Astrocyte (in vitro differentiated cells and primary cell): ENCODE results near the gene SEC24D. TPM values are rescaled to one million over a fixed set of nuclear protein-coding genes. Genes with fewer than 3 reads are reported as not detected.
"Not testable (repeated sequence)": the region's sequence is repeated elsewhere in the genome, so short reads cannot be mapped to it uniquely, and the experiment has no call there.

Experiments
- DNase-seq: peaks from one replicate; pipeline ENCODE4 v3.0.0-alpha.2; 2010; ENCODE audit warnings: low read depth
- FAIRE-seq: peaks from 2 replicates; lab custom pipeline; 2011; peaks lifted over from hg19 to GRCh38; lab: Jason Lieb, UNC
- H2AFZ ChIP-seq: 2 replicates; pipeline ENCODE4 v1.6.0; 2012; ENCODE audit warnings: low read depth, low read length, inconsistent platforms
- H3K27ac ChIP-seq: 2 replicates; pipeline ENCODE4 v1.5.1; 2011; ENCODE audit warnings: low read depth, low read length, inconsistent platforms
- H3K27me3 ChIP-seq: 2 replicates; pipeline ENCODE4 v1.6.0; 2011; ENCODE audit warnings: low read length, inconsistent platforms; ENCODE audit not compliant: insufficient read depth
- H3K36me3 ChIP-seq: 2 replicates; pipeline ENCODE4 v1.5.1; 2011; ENCODE audit warnings: low read length, inconsistent platforms; ENCODE audit not compliant: insufficient read depth
- H3K4me1 ChIP-seq: 2 replicates; pipeline ENCODE4 v1.5.1; 2011; ENCODE audit warnings: low read length, inconsistent platforms; ENCODE audit not compliant: insufficient read depth
- H3K4me2 ChIP-seq: 2 replicates; pipeline ENCODE4 v1.6.0; 2012; ENCODE audit warnings: low read length, inconsistent platforms
- H3K4me3 ChIP-seq: 2 replicates; pipeline ENCODE4 v1.5.1; 2011; ENCODE audit warnings: low read depth, mild to moderate bottlenecking, low read length, inconsistent platforms; ENCODE audit not compliant: insufficient read depth
- H3K79me2 ChIP-seq: 2 replicates; pipeline ENCODE4 v1.6.0; 2012; ENCODE audit warnings: mild to moderate bottlenecking, low read length, inconsistent platforms; ENCODE audit not compliant: insufficient read depth
- H3K9ac ChIP-seq: 2 replicates; pipeline ENCODE4 v1.6.0; 2012; ENCODE audit warnings: mild to moderate bottlenecking, low read length, inconsistent platforms
- H3K9me3 ChIP-seq: 2 replicates; pipeline ENCODE4 v1.5.1; 2012; ENCODE audit warnings: low read depth, mild to moderate bottlenecking, low read length, inconsistent platforms; ENCODE audit not compliant: insufficient read depth
- H4K20me1 ChIP-seq: 2 replicates; pipeline ENCODE4 v1.6.0; 2012; ENCODE audit warnings: low read length, inconsistent platforms; ENCODE audit not compliant: insufficient read depth
- H3K27ac Mint-ChIP-seq: one replicate; pipeline ENCODE4 v1.8.0; 2021; ENCODE audit warnings: mild to moderate bottlenecking, mixed read lengths; ENCODE audit not compliant: unreplicated experiment
- H3K27me3 Mint-ChIP-seq: one replicate; pipeline ENCODE4 v1.8.0; 2021; ENCODE audit warnings: low read depth, mixed read lengths; ENCODE audit not compliant: unreplicated experiment
- H3K36me3 Mint-ChIP-seq: one replicate; pipeline ENCODE4 v1.8.0; 2021; ENCODE audit warnings: low read depth, mixed read lengths; ENCODE audit not compliant: unreplicated experiment
- H3K4me1 Mint-ChIP-seq: one replicate; pipeline ENCODE4 v1.8.0; 2021; ENCODE audit warnings: low read depth, mixed read lengths; ENCODE audit not compliant: unreplicated experiment
- H3K4me3 Mint-ChIP-seq: one replicate; pipeline ENCODE4 v1.8.0; 2021; ENCODE audit warnings: mild to moderate bottlenecking, moderate library complexity, mixed read lengths; ENCODE audit not compliant: unreplicated experiment
- H3K9me3 Mint-ChIP-seq: one replicate; pipeline ENCODE4 v1.8.0; 2021; ENCODE audit warnings: mild to moderate bottlenecking, mixed read lengths; ENCODE audit not compliant: unreplicated experiment
- EZH2 ChIP-seq: IDR thresholded peaks from 2 replicates; pipeline ENCODE4 v1.6.1; 2012; ENCODE audit warnings: mild to moderate bottlenecking, low read length, inconsistent platforms; ENCODE audit not compliant: insufficient read depth
- total RNA-seq: library from RNA; stranded (reverse); gene quantifications from 2 replicates; pipeline ENCODE4 v1.2.1, GENCODE V29; 2021
- TF ChIP-seq, protein P1 (sequence below): IDR thresholded peaks from 2 replicates; pipeline ENCODE4 v1.5.1; 2011; ENCODE audit warnings: low read depth, mild to moderate bottlenecking, inconsistent platforms, low read length, moderate library complexity; ENCODE audit not compliant: insufficient read depth

Gene SEC24D
- total RNA-seq, 1 donor from 2014 or later = 187 TPM

DNA sequence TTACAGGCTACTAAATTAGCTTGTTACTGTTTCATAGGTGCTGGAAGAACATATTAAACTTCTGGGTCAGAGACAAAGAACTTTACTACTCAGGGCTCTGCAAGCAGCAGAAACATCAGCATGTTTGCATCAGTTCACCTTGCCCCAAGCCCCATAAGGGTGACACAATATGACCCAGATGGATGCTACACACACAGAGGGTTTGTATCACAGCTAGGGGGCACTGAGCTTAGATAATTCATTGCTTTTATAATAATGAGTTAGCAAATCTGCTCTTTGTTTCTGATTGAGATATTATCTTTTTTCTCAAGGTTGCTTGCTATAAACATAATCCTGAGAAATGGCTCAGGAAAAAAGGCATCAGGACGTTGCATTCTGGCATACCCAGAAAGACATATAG lies 47.9 kb upstream of the SEC24D start:
- no peaks in the 10 kb centered on the region for H3K9me3 Mint-ChIP-seq
- Histone ChIP-seq H3K27ac (no peak overlapping the region), H3K4me1 (peaks cover 1% of the 10 kb centered on the region), H3K4me3 (no peak overlapping the region), H3K27me3 (no peaks in the 10 kb centered on the region), H3K9ac (no peak overlapping the region), H4K20me1 (no peaks in the 10 kb centered on the region), H3K36me3 (no peaks in the 10 kb centered on the region), H3K9me3 (no peaks in the 10 kb centered on the region), H3K79me2 (no peaks in the 10 kb centered on the region), H2AFZ (no peak overlapping the region), H3K4me2 (no peak overlapping the region)
- H3K27me3 Mint-ChIP-seq = no peaks in the 10 kb centered on the region
- no peak for DNase-seq
- H3K27ac Mint-ChIP-seq = no peak overlapping the region
- FAIRE-seq = no peak
- TF ChIP-seq EZH2 = no peak
- TF ChIP-seq, protein P1, sequence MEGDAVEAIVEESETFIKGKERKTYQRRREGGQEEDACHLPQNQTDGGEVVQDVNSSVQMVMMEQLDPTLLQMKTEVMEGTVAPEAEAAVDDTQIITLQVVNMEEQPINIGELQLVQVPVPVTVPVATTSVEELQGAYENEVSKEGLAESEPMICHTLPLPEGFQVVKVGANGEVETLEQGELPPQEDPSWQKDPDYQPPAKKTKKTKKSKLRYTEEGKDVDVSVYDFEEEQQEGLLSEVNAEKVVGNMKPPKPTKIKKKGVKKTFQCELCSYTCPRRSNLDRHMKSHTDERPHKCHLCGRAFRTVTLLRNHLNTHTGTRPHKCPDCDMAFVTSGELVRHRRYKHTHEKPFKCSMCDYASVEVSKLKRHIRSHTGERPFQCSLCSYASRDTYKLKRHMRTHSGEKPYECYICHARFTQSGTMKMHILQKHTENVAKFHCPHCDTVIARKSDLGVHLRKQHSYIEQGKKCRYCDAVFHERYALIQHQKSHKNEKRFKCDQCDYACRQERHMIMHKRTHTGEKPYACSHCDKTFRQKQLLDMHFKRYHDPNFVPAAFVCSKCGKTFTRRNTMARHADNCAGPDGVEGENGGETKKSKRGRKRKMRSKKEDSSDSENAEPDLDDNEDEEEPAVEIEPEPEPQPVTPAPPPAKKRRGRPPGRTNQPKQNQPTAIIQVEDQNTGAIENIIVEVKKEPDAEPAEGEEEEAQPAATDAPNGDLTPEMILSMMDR = peak; percentile 21
- H3K4me3 Mint-ChIP-seq = no peak overlapping the region
- peaks cover 3% of the 10 kb centered on the region for H3K4me1 Mint-ChIP-seq
- H3K36me3 Mint-ChIP-seq = peaks cover 3% of the 10 kb centered on the region

DNA sequence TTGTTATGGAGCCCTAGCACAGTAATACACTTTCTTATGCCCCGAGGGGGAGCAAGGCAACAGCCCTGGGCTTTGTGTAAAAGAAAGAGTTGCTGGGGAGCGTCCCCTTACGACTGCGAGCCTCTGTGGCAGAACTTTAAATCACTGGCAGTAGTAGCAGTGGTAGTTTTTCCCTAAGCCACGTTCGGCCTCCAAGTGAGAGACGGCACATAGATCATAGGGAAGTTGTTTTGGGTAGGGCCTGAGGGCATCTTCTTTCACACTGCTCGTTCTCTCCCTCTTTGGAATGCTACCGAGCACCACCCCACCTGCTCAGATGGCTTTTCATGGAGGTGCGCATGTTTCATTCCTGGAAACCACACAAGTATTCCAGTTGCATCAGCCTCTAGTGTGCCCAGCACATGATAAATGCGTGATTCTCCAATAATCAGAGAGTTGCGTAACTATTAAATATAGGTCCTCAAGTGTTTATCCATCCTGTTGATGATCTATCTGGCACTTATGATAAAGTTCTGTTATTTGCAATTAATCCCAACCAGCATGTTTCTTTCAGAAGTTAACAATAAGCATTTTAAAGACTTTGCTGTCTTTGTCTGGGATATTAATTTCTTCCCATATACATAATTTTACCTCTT lies 45.7 kb upstream of the SEC24D start:
- Mint-ChIP-seq H3K4me1 (no peaks in the 10 kb centered on the region), H3K27me3 (no peaks in the 10 kb centered on the region), H3K9me3 (no peaks in the 10 kb centered on the region), H3K4me3 (no peak overlapping the region), H3K36me3 (peaks cover 3% of the 10 kb centered on the region), H3K27ac (no peak overlapping the region)
- H3K27me3 ChIP-seq = no peaks in the 10 kb centered on the region
- no peaks in the 10 kb centered on the region for H3K79me2 ChIP-seq
- no peaks in the 10 kb centered on the region for H3K9me3 ChIP-seq
- no peaks in the 10 kb centered on the region for H3K36me3 ChIP-seq
- no peak for TF ChIP-seq EZH2
- TF ChIP-seq, protein P1 = no peak
- FAIRE-seq (no peak), DNase-seq (no peak)
- no peak overlapping the region for H3K4me2 ChIP-seq
- H3K4me3 ChIP-seq = no peak overlapping the region
- no peak overlapping the region for H2AFZ ChIP-seq
- no peak overlapping the region for H3K9ac ChIP-seq
- H3K27ac ChIP-seq = no peak overlapping the region
- no peaks in the 10 kb centered on the region for H4K20me1 ChIP-seq
- no peaks in the 10 kb centered on the region for H3K4me1 ChIP-seq

DNA sequence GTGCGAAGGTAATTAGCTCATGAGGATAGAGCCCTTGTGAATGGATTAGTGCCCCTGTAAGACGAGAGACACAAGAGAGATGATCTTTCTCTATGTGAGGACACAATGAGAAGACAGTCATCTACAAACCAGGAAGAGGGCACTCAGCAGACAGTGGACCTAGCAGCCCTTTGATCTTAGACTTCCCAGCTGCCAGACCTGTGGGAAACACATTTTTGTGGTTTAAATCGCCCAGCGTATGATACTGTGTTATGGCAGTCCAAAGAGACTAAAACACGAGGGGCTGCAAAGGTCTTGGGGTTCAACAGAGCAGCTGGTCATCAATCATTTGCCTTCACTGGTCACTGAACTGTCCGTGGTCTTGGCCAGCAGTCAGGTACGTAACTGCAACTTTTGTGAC lies 43.5 kb upstream of the SEC24D start:
- DNase-seq (no peak), FAIRE-seq (no peak)
- Histone ChIP-seq H3K9ac (no peak overlapping the region), H3K79me2 (no peaks in the 10 kb centered on the region), H2AFZ (no peak overlapping the region), H3K9me3 (no peaks in the 10 kb centered on the region), H3K36me3 (no peaks in the 10 kb centered on the region), H3K4me1 (no peaks in the 10 kb centered on the region), H3K27ac (no peak overlapping the region), H3K27me3 (no peaks in the 10 kb centered on the region), H4K20me1 (no peaks in the 10 kb centered on the region), H3K4me2 (no peak overlapping the region), H3K4me3 (no peak overlapping the region)
- H3K9me3 Mint-ChIP-seq = no peaks in the 10 kb centered on the region
- peaks cover 3% of the 10 kb centered on the region for H3K36me3 Mint-ChIP-seq
- H3K4me1 Mint-ChIP-seq = peaks cover 2% of the 10 kb centered on the region
- TF ChIP-seq, protein P1 = no peak
- no peak for TF ChIP-seq EZH2
- no peak overlapping the region for H3K27ac Mint-ChIP-seq
- H3K27me3 Mint-ChIP-seq = no peaks in the 10 kb centered on the region
- H3K4me3 Mint-ChIP-seq = no peak overlapping the region

DNA sequence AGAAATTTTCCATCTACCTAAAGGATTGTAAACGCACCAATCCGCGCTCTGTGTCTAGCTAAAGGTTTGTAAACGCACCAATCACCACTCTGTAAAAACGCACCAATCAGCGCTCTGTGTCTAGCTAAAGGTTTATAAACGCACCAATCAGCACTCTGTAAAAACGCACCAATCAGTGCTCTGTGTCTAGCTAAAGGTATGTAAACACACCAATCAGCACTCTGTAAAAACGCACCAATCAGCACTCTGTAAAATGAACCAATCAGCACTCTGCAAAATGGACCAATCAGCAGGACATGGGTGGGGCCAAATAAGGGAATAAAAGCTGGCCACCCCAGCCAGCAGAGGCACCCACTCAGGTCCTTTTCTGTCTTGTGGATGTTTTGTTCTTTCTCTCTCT lies 42.6 kb upstream of the SEC24D start:
- not testable (repeated sequence) for H3K4me3 ChIP-seq, H3K9me3 ChIP-seq, H3K79me2 ChIP-seq, H3K4me2 ChIP-seq, H3K27ac ChIP-seq, H3K27ac Mint-ChIP-seq, H3K4me1 Mint-ChIP-seq, H3K9me3 Mint-ChIP-seq, H3K27me3 Mint-ChIP-seq, H3K9ac ChIP-seq, H4K20me1 ChIP-seq, H3K36me3 ChIP-seq, H3K4me3 Mint-ChIP-seq, DNase-seq, H2AFZ ChIP-seq, FAIRE-seq, H3K36me3 Mint-ChIP-seq, H3K27me3 ChIP-seq, H3K4me1 ChIP-seq
